A673 (cell line): Measurements from ENCODE around the gene TSHZ1. TPM values are rescaled to one million over a fixed set of nuclear protein-coding genes. Genes with fewer than 3 reads are reported as not detected.

Experiments
- BruUV-seq: library from RNA; stranded (reverse); fragments of 400-500 nt; replicated peaks from 2 replicates; lab custom pipeline; 2021; lab: Mats Ljungman, UMichigan
- CTCF ChIA-PET: fragments of 300-600 bp; sonication (Branson Sonifier 250); formaldehyde crosslinking; loops from one replicate; lab custom pipeline; 2022; ENCODE audit warnings: antibody characterized with exemption; lab: Charles Lee
- POLR2A ChIA-PET: fragments of 300-600 bp; sonication (Branson Sonifier 250); formaldehyde crosslinking; loops from one replicate; lab custom pipeline; 2022; ENCODE audit warnings: antibody characterized with exemption; ENCODE audit not compliant: low non-redundant PET; lab: Charles Lee
- DNase-seq: peaks from one replicate; pipeline ENCODE4 v3.0.0-alpha.2; 2015; ENCODE audit warnings: low spot score
- H3K27ac ChIP-seq: fragments of 200-600 bp; sonication (generic); 2 replicates; pipeline ENCODE4 v1.5.1; 2016; ENCODE audit warnings: mixed run types, low read depth, mild to moderate bottlenecking, mixed read lengths, antibody characterized with exemption, low read length; ENCODE audit not compliant: poor library complexity, severe bottlenecking
- H3K27me3 ChIP-seq: fragments of 200-600 bp; sonication (generic); replicated peaks from 2 replicates; pipeline ENCODE4 v1.6.1; 2017; ENCODE audit warnings: mixed run types, low read depth, mild to moderate bottlenecking, mixed read lengths, antibody characterized with exemption, low read length; ENCODE audit not compliant: insufficient read depth, poor library complexity
- H3K36me3 ChIP-seq: fragments of 200-600 bp; sonication (generic); 2 replicates; pipeline ENCODE4 v1.6.1; 2016; ENCODE audit warnings: mixed run types, mild to moderate bottlenecking, mixed read lengths, antibody characterized with exemption, low read length; ENCODE audit not compliant: insufficient read depth, poor library complexity, severe bottlenecking
- H3K4me1 ChIP-seq: fragments of 200-600 bp; sonication (generic); 2 replicates; pipeline ENCODE4 v1.6.1; 2017; ENCODE audit warnings: mixed run types, mild to moderate bottlenecking, mixed read lengths, antibody characterized with exemption, low read length; ENCODE audit not compliant: insufficient read depth, poor library complexity, severe bottlenecking
- H3K4me3 ChIP-seq: fragments of 200-600 bp; sonication (generic); 2 replicates; pipeline ENCODE4 v1.5.1; 2016; ENCODE audit warnings: low read depth, mixed run types, mild to moderate bottlenecking, mixed read lengths, low read length; ENCODE audit not compliant: poor library complexity, severe bottlenecking
- H3K9me3 ChIP-seq: fragments of 200-600 bp; sonication (generic); 2 replicates; pipeline ENCODE4 v1.6.1; 2016; ENCODE audit warnings: mixed run types, low read depth, mild to moderate bottlenecking, mixed read lengths, antibody characterized with exemption, low read length; ENCODE audit not compliant: poor library complexity, severe bottlenecking
- CTCF ChIP-seq: fragments of 300-800, 200-600 bp; sonication (generic); conservative IDR thresholded peaks from 2 replicates; pipeline ENCODE4 v1.5.1; 2017; ENCODE audit warnings: low read depth, mild to moderate bottlenecking, antibody characterized with exemption, low read length, moderate library complexity, mixed read lengths
- EZH2 ChIP-seq: fragments of 200-600 bp; sonication (generic); IDR thresholded peaks from 2 replicates; pipeline ENCODE4 v1.6.1; 2017; ENCODE audit warnings: borderline replicate concordance, low read depth, mild to moderate bottlenecking, mixed read lengths, antibody characterized with exemption, low read length; ENCODE audit not compliant: poor library complexity, severe bottlenecking
- intact Hi-C: fragments of 100-400 bp; cut with micrococcal nuclease; formaldehyde crosslinking; loops from one replicate; pipeline ENCODE4 v1.10.0; 2022; ENCODE audit not compliant: unreplicated experiment
- total RNA-seq: library from RNA; stranded (reverse); gene quantifications from 2 replicates; pipeline ENCODE4 v1.2.3, GENCODE V29; 2021

TSHZ1 gene
- total RNA-seq, 1 experiment from 2014 or later: 1.8 TPM

GRCh38 chr18:75223687-75224347, 13.2 kb downstream of the TSHZ1 start:
- Histone ChIP-seq H3K36me3 (no peaks in the 10 kb centered on the region), H3K4me1 (peaks cover 18% of the 10 kb centered on the region), H3K4me3 (no peak overlapping the region), H3K27me3 (no peaks in the 10 kb centered on the region), H3K9me3 (no peaks in the 10 kb centered on the region), H3K27ac (no peak overlapping the region)
- DNase-seq: no peak
- ChIA-PET POLR2A (no interaction called here), CTCF (no interaction called here)
- no TSS peak for BruUV-seq
- intact Hi-C loops: no loop called here
- no peak for TF ChIP-seq CTCF
- no peak for TF ChIP-seq EZH2

- intact Hi-C loops: no loop called here
- ChIA-PET POLR2A (no interaction called here), CTCF (no interaction called here)
- peaks cover 27% of the 10 kb centered on the region for H3K4me1 ChIP-seq
- no peak overlapping the region for H3K4me3 ChIP-seq
- H3K36me3 ChIP-seq: no peaks in the 10 kb centered on the region
- H3K27me3 ChIP-seq: no peaks in the 10 kb centered on the region
- no peaks in the 10 kb centered on the region for H3K9me3 ChIP-seq
- no TSS peak for BruUV-seq
- TF ChIP-seq EZH2 (no peak), CTCF (no peak)
- DNase-seq: no peak
- no peak overlapping the region for H3K27ac ChIP-seq
Observed at GRCh38 chr18:75226286-75226955, 15.8 kb downstream of the TSHZ1 start.

GRCh38 chr18:75226956-75227316, 16.3 kb downstream of the TSHZ1 start:
- intact Hi-C loops: no loop called here
- Histone ChIP-seq H3K27me3 (no peaks in the 10 kb centered on the region), H3K27ac (no peak overlapping the region), H3K4me1 (peaks cover 27% of the 10 kb centered on the region), H3K36me3 (no peaks in the 10 kb centered on the region), H3K9me3 (no peaks in the 10 kb centered on the region), H3K4me3 (no peak overlapping the region)
- ChIA-PET CTCF (no interaction called here), POLR2A (no interaction called here)
- no peak for DNase-seq
- TF ChIP-seq EZH2: no peak
- no peak for TF ChIP-seq CTCF
- no TSS peak for BruUV-seq
